Upper lobe of left lung (tissue), 4 donors: ENCODE data around the gene ACO1.

Experiments
- POLR2A ChIP-seq, 4 donors: fragments of 450-650 bp; IDR thresholded peaks; one replicate each; pipeline ENCODE4 v1.5.1; 2016 to 2017; ENCODE audit warnings: antibody characterized with exemption in 4 of 4, mild to moderate bottlenecking in 2 of 4
- POLR2AphosphoS5 ChIP-seq, 2 donors: sonication (generic); formaldehyde crosslinking; IDR thresholded peaks; one replicate each; pipeline ENCODE4 v1.5.1; 2017; ENCODE audit warnings: antibody characterized with exemption in 2 of 2
- TF ChIP-seq, protein P1 (sequence below), 6 experiments: fragments of 450-650 bp in 4 of 6; fragments of 200-600 bp in 2 of 6; sonication (generic) in 2 of 6; IDR thresholded peaks; one replicate each; pipeline ENCODE4 v1.5.1; 2016 to 2019; ENCODE audit warnings: antibody characterized with exemption in 6 of 6

DNA sequence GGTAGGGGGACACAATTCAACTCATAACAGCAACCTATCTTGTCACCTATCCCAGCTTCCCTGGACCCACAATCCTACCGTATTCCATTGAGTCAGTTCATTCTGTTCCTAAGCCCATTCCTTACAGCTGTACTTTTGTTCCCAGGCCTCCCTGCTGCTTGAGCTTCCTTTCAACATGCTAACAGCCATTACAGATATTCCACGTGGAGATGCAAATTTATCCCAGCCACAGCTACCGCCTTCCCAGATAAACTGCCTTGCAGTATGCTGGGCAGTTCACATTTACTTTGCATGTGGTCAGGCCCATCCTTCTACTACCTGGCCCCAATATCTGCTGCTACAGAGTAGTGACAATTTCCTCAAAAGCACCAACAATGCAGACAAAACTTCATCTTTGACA, 118.6 kb downstream of the ACO1 start:
- TF ChIP-seq, protein P1, sequence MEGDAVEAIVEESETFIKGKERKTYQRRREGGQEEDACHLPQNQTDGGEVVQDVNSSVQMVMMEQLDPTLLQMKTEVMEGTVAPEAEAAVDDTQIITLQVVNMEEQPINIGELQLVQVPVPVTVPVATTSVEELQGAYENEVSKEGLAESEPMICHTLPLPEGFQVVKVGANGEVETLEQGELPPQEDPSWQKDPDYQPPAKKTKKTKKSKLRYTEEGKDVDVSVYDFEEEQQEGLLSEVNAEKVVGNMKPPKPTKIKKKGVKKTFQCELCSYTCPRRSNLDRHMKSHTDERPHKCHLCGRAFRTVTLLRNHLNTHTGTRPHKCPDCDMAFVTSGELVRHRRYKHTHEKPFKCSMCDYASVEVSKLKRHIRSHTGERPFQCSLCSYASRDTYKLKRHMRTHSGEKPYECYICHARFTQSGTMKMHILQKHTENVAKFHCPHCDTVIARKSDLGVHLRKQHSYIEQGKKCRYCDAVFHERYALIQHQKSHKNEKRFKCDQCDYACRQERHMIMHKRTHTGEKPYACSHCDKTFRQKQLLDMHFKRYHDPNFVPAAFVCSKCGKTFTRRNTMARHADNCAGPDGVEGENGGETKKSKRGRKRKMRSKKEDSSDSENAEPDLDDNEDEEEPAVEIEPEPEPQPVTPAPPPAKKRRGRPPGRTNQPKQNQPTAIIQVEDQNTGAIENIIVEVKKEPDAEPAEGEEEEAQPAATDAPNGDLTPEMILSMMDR (IDR thresholded peaks at IDR 0.05): no peak
- no peak for TF ChIP-seq POLR2A (IDR thresholded peaks at IDR 0.05)
- TF ChIP-seq POLR2AphosphoS5 (IDR thresholded peaks at IDR 0.05): no peak
